Lower leg skin (tissue), 3 donors: ENCODE results near the gene RAP1GAP.

Experiments used
- CTCF ChIP-seq, 3 donors: fragments of 450-650 bp; IDR thresholded peaks; one replicate each; pipeline ENCODE4 v1.5.1; 2016; ENCODE audit warnings: antibody characterized with exemption in 3 of 3, mild to moderate bottlenecking in 3 of 3, moderate library complexity in 2 of 3
- POLR2A ChIP-seq, 2 donors: fragments of 450-650 bp; IDR thresholded peaks; one replicate each; pipeline ENCODE4 v1.6.1; 2016 to 2017; ENCODE audit warnings: antibody characterized with exemption in 2 of 2, mild to moderate bottlenecking in 1 of 2, moderate library complexity in 1 of 2

- TF ChIP-seq CTCF (IDR thresholded peaks at IDR 0.05) (no peak), POLR2A (IDR thresholded peaks at IDR 0.05) (no peak)
Measured at GRCh38 chr1:21576798-21577187, 92.4 kb downstream of the RAP1GAP start.
